Mucosa of gallbladder (tissue), 1 donor: ENCODE data around the gene GPATCH3. TPM values are rescaled to one million over a fixed set of nuclear protein-coding genes. Genes with fewer than 3 reads are reported as not detected.
"Not testable (repeated sequence)": the region's sequence is repeated elsewhere in the genome, so short reads cannot be mapped to it uniquely, and the experiment has no call there.

Source experiments
- DNase-seq: peaks from one replicate; pipeline ENCODE4 v3.0.0-alpha.2; 2020; ENCODE audit warnings: low spot score
- total RNA-seq: library from RNA; stranded (reverse); gene quantifications from one replicate; pipeline ENCODE4 v1.2.1, GENCODE V29; 2021
- donor health status: DM: no; HTN: no; CAD: no.

Gene GPATCH3, protein sequence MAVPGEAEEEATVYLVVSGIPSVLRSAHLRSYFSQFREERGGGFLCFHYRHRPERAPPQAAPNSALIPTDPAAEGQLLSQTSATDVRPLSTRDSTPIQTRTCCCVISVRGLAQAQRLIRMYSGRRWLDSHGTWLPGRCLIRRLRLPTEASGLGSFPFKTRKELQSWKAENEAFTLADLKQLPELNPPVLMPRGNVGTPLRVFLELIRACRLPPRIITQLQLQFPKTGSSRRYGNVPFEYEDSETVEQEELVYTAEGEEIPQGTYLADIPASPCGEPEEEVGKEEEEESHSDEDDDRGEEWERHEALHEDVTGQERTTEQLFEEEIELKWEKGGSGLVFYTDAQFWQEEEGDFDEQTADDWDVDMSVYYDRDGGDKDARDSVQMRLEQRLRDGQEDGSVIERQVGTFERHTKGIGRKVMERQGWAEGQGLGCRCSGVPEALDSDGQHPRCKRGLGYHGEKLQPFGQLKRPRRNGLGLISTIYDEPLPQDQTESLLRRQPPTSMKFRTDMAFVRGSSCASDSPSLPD
- 13.7 TPM for total RNA-seq

DNA sequence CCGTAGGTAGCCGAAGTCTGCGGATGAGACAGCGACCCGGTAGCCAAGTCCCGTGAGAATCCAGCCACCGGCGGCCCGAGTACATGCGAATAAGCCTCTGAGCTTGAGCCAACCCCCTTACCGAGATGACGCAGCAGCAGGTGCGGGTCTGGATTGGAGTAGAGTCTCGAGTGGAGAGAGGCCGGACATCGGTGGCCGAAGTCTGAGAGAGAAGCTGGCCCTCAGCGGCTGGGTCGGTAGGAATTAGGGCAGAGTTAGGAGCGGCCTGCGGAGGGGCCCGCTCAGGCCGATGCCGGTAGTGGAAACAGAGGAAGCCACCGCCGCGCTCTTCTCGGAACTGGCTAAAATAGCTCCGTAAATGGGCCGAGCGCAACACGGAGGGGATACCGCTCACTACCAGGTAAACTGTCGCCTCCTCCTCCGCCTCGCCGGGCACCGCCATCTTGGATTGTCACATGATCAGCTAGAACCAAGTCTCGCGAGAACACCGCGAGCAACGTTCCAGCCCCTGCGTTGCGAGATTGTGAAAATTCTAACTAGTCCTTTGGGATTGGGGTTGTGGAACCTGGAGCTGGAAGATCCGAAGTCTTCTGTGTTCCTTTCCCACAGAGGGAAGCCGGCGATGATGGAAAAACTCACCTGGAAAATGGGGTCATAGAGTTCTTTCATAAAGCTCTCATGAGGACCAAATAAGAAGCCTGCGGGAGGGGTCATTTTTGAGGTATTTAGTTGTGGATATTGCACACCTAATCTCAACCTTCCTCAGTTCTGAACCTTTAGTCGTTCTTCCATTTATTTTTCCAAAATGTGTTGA is at the start of gene GPATCH3:
TSS of gene GPATCH3 (minus strand) at position 467 of the 814 bp plus-strand sequence. CDS start at position 442, 25 bp downstream.
- peak; percentile 94 for DNase-seq

DNA sequence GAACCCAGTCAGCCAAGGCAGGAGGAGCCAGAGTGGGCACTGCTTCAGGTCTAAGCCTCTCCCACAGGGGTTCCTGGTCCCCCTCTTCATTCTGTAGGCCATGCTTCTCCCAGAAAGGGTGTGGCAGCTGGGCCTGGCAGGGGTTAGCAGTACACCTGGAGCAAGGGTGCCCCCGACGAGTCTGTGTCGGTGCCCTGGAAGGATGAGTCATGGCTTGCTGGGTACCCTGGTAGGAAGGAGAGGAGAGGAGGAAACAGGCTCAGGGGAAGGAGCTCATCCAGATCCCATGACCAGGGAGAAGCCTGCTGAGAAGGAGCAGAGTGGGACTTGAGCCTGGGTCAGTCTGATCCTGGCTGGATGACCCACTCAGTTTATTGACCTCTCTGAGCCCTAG is 49.7 kb upstream of the GPATCH3 start:
- DNase-seq, result peak; percentile 27

- no peak for DNase-seq
These were observed 49.1 kb upstream of the GPATCH3 start for GRCh38 chr1:26949266-26949925.

DNA sequence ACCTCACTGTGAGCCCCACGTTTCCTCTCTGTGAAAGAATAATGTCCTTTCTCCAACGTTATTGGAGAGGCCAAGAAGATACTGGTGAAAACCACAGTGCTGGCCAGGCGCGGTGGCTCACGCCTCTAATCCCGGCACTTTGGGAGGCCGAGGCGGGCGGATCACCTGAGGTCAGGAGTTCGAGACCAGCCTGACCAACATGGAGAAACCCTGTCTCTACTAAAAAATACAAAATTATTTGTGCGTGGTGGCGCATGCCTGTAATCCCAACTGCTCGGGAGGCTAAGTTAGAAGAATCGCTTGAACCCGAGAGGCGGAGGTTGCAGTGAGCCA is 48.4 kb upstream of the GPATCH3 start:
- not testable (repeated sequence) for DNase-seq

DNA sequence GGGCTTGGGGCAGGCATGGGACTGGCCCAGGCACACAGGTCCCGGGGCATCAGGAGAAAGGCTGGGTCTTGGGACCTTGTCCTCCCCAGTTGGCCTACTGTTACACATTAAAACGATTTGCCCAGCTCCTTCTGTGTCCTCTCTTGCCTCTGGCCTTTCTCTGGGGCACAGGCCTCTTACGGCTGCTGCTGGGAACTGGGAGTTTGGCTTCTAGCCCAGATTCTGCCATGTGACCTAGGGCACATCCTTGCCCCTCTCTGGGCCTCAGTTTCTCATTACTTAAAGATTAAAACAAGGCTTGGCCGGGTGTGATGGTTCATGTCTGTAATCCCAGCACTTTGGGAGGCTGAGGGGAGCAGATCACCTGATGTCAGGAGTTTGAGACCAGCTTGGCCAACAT is 46.0 kb upstream of the GPATCH3 start:
- no peak for DNase-seq

- DNase-seq, result no peak
These were observed 45.5 kb upstream of the GPATCH3 start for GRCh38 chr1:26945728-26946127.

DNA sequence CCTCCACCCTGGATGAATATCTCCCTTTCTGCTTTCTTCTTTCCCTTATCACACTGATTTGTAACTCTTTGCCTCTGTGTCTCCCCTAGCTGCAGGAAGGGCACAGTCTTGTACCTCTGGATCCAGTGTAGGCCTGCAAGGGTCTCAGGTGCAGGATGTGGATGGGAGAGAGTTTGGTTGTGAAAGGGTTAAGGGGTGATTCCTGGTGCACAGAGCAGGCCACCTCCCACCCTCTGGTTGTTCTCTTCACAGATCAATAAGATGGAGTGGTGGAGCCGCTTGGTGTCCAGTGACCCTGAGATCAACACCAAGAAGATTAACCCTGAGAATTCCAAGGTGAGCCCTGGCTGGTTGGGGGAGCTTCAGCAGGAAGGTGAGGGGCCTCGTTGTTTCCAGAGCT is 44.9 kb upstream of the GPATCH3 start:
- no peak for DNase-seq

DNA sequence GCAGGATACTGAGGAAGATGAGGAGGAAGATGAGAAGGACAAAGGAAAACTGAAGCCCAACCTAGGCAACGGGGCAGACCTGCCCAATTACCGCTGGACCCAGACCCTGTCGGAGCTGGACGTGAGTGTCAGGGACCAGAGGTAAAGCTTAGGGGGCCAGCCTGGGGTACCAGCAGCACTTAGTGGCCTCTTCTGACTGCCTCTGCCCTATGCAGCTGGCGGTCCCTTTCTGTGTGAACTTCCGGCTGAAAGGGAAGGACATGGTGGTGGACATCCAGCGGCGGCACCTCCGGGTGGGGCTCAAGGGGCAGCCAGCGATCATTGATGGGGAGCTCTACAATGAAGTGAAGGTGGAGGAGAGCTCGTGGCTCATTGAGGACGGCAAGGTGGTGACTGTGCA is 42.4 kb upstream of the GPATCH3 start:
- DNase-seq, result no peak

- DNase-seq, result no peak
These were observed 41.0 kb upstream of the GPATCH3 start for GRCh38 chr1:26941311-26941710.

GRCh38 chr1:26938659-26939025 is 38.4 kb upstream of the GPATCH3 start:
- no peak for DNase-seq

- no peak for DNase-seq
These were observed 37.9 kb upstream of the GPATCH3 start for GRCh38 chr1:26938004-26938658.

GRCh38 chr1:26936823-26937222 is 36.6 kb upstream of the GPATCH3 start:
- DNase-seq, result no peak

GRCh38 chr1:26932531-26932930 is 32.3 kb upstream of the GPATCH3 start:
- DNase-seq, result no peak

- no peak for DNase-seq
These were observed 23.4 kb upstream of the GPATCH3 start for GRCh38 chr1:26923711-26924110.

- no peak for DNase-seq
These were observed 22.6 kb upstream of the GPATCH3 start for GRCh38 chr1:26922901-26923300.

- DNase-seq, result no peak
These were observed 22.1 kb upstream of the GPATCH3 start for GRCh38 chr1:26922431-26922729.

DNA sequence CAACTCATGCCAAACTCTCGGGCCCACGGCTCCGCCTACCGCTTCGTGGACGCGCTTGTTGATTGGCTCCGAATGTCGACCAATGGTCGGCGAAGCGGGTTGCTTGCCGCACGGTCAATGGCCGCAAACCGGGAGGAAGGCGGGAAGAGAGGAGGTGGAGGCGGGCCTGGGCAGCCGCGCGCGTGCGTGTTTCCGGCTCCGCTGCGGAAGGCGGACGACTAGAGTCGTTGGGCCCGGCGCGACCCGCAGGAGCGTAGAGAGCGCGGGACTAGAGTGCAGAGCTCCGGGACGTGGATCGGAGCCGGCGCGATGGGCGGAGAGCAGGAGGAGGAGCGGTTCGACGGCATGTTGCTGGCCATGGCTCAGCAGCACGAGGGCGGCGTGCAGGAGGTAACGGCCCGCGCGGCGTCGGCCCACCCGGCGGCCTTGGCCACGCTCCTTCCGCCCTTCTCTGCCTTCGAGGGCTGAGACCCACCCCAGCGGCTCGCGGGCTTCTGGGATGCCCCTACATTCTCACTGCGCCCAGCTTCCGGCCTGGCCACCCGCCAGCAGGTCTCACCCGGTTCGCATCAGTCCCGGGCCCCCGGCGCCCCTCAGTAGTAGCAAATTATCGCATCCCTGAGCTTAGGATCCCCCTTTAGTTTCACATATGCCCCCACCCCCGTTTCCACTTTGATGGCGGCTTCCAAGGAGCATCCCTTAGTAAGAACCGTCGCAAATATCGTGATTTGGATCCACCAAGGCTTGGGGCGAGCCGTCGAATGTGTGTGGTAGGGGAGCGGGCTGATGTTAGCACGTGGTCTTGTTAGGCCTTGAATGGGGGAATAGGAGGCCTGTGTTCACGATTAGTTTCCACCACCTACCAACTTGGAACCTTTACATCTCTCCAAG is 21.5 kb upstream of the GPATCH3 start, which contains the start of gene NUDC:
TSS of gene NUDC (plus strand) at position 204 of the 891 bp plus-strand sequence. CDS start at position 310, 106 bp downstream.
- peak; percentile 98 for DNase-seq

GRCh38 chr1:26921126-26921539 is 20.9 kb upstream of the GPATCH3 start:
- DNase-seq, result no peak

DNA sequence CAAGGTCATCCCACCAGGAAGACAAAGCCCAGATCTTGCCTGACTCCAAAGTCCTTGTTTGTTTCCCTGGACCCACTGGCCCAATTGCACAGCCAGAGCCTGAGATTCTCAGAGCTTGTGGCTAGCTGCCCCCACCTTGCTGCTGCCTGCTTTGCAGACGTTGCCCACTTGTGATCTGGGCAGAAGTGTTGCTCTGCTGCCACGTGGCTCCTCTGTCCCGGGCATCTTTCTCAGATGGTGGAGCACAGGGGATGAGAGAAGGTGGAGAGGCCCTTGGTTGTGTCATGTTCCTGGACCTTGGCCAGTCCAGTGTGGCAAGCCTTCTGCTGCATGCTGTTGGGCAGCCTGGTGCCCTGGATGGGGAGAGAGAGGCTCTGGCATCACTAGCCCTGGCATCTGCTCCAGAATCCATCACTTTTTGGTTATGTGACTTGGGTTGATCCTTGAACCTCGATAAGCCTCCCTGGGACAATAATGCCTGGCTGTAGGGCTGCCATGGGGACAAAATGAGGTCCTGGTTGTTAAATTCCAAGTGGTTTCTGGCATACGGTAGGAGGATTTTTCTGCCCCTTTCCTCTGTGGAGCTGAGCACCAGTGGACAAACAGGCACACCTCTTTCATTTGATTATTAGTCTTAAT is 15.1 kb upstream of the GPATCH3 start:
- peak; percentile 57 for DNase-seq
